GM18508 (cell line): ENCODE results near the gene DAGLB.
"Not testable (repeated sequence)": the region's sequence is repeated elsewhere in the genome, so short reads cannot be mapped to it uniquely, and the experiment has no call there.

Experiments
- ATAC-seq: cut with Tn5 transposase; IDR thresholded peaks from one replicate; pipeline ENCODE4 v1.9.1; 2021; ENCODE audit warnings: moderate number of reproducible peaks; ENCODE audit not compliant: insufficient read depth, unreplicated experiment

DAGLB gene

DNA sequence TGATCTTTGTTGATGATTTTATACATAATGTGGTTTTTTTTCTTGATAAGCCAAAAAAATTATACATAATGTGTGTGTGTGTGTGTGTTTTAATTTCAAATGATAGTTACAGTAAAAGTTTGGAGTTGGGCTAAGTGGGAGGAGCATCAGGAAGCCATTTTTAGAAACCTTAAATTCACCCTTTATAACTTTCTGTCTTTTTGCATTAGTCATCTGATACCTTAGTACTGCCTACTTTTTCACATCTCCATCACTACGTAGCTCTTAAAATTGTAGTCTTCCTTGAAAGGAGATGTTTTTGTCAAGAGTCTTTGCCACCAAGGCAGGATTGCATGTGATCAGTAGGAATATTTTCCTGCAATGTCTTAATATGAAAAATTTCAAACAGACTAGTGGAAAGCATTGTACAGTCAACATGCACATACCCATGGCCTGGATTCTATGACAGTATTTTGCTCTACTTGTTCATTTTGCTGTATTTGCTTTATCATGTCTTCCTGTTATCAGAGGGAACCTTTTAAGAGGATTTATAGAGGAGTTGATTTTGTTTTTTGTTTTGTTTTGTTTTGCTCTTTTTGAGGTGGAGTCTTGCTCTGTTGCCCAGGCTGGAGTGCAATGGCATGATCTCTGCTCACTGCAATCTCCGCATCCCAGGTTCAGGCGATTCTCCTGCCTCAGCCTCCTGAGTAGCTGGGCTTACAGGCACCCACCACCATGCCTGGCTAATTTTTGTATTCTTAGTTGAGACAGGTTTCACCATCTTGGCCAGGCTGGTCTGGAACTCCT is 67.3 kb downstream of the DAGLB start:
- ATAC-seq = no peak

DNA sequence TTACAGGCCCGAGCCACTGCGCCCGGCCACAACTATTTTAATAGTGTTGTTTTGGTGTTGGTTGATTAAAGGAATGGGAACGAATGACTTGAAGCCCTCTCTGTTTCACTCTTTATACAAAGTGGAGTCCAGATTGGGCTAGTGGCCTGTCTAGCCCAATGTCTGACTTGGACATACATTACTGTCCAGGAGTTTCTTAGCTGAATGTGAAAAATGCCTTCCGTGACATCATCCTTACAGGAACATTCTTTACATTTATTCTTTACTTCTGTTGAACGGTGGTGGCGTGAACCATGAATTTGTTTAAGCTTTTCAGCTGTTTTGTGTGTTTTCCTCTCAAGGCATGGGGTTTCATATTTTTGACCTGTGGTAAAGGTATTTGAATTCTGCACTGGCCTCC is 67.9 kb downstream of the DAGLB start:
- ATAC-seq = no peak

DNA sequence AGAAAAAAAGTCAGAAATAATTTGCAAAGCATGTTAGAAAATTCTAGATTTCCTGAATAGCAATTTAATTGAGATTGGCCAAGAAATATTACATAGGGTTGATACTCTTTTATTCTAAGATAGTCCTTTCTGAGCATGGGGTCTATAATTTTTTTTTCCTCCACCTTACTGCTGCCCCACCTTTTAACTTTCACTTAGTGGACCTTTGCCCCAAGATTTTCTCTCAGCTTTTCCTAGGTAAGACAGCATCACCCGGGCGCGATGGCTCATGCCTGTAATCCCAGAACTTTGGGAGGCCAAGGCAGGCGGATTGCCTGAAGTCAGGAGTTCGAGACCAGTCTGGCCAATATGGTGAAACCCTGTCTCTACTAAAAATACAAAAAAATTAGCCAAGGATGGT is 69.2 kb downstream of the DAGLB start:
- not testable (repeated sequence) for ATAC-seq

DNA sequence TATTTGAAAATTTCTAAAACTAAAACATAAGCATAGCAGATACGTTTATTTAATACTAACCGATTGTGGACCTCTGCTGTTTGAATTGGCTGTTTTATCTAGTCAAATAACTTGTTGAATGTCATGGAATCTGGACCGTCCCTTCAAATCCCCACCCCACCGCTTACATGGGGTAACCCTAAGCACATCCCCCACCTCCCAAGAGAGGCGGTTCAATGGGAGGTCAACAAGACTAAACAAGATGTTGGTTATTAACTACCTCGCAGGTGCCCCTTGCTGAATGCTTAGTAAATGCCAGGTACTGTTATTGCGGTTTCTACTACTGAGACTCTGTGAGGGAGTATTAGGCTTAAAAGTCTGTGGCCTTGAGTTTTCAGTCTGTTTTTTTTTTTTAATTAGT is 70.9 kb downstream of the DAGLB start:
- ATAC-seq = no peak

DNA sequence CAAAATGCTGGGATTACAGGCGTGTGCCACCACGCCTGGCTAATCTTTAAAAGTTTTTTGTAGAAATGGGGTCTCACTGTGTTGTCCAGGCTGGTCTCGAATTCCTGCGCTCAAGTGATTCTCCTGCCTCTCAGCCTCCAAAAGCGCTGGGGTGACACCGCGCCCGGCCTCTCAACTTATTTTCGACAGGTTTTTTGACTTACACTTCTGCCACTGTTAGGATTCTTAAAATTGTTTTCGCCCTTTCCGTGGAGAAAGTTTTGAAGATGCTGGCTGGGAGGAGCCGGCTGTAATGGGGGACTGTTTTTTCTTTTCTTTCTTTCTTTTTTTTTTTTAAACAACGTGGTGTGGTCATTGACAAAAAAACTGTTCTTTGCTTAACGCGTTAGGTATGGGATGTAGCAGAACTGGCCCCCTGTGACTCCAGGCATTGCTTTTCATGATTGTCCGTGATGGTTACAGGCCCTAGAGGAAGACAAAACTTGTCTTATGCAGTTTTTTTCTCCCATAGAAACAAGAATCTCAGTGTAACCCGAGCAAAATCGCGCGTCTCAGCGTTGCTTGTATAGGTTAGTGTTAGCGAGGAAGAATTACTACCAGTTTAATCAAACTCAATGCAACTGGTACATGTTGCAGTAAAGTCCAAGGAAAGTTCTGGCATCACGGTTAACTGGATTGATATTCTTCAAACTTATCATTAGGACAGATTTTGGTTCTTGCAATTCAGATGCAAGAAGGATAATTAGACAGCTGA is 72.2 kb downstream of the DAGLB start:
- ATAC-seq = no peak

DNA sequence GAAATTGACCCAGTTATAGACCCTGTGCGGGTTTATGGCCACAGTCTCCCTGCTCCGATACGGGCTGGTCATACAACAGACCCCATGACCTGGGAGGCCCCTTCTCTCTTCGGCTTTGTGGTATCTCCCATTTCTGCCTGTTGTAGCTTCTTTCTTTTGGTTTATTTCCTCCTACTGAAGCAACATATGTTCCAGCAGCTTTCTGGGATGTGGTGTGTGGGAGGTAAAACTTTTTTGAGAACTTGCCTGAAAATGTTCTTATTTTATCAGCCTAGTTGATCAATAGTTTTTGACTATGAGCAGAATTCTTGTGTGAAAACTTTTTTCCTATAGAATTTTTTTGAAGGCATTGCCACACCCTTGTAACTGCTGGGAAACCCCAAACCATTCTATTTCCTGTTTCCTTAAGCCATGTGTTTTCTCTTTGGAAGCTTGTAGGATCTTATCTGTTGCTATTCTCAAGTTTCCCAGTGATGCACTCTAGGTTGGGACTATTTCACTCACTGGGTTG is 80.0 kb downstream of the DAGLB start:
- no peak for ATAC-seq

DNA sequence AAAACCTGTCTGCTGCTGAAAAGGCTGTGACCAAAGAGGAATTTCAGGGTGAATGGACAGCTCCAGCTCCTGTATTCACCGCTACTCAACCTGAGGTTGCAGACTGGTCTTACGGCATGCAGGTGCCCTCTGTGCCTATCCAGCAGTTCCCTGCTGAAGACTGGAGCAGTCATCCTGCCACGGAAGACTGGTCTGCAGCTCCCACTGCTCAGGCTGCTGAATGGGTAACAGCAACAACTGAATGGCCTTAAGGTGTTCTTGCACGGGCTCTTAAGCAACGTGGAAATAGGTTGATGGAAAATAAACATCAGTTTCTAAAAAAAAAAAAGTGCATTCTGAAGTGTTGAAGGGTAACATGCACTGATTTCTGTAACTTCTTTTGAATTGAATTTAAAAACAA is 82.3 kb downstream of the DAGLB start:
- no peak for ATAC-seq

DNA sequence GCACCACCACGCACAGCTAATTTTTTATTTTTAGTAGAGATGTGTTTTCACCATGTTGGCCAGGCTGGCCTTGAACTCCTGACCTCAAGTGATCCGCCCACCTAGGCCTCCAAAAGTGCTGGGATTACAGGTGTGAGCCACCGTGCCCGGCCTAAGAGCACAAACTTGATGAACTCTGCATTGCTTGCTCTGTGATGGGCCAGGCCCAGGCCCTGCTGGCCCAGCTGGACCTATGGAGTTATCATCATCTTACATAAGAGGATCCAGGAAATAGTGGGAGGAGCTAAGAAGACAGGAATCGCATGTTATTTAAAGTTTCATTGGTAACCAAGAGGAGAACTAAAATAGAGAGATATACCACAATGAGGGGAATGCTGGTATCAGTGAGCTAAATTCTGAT is 86.9 kb downstream of the DAGLB start:
- no peak for ATAC-seq

DNA sequence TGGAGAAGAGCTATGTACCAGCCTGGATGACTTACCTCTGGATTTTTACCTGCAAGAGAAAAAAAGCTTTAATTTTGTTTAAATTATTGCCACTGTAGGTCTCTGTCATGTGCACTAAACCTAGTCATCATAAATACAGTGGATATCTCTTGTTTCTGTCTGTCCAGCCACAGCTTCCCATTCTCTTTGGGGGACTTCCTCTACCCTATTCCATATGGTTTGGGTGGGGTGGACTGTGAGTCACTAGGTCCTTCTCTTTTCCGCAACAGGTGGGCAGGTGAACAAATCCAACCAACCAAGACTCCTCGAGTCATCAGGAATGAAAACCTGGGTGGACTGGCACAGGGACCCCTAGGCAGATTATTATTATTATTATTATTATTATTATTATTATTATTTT is 88.0 kb downstream of the DAGLB start:
- ATAC-seq = no peak
